GM10248 (cell line): Measurements from ENCODE around the gene CEBPB.
A peak's percentile ranks its signal among the peaks of the same experiment; 100 is the strongest.
"Not testable (repeated sequence)": the region's sequence is repeated elsewhere in the genome, so short reads cannot be mapped to it uniquely, and the experiment has no call there.

Source experiments
- CTCF ChIA-PET: fragments of 300-600 bp; sonication (Branson Sonifier 250); formaldehyde crosslinking; extraction: SDS; loops from one replicate; lab custom pipeline; 2021; ENCODE audit warnings: antibody characterized with exemption; lab: Yijun Ruan, JAX
- POLR2A ChIA-PET: fragments of 350-650 bp; sonication (Branson Sonifier 250); formaldehyde crosslinking; extraction: SDS; loops from one replicate; lab custom pipeline; 2020; ENCODE audit warnings: antibody characterized with exemption; lab: Yijun Ruan, JAX
- DNase-seq: peaks from one replicate; pipeline ENCODE4 v3.0.0; 2012; ENCODE audit errors: extremely low spot score
- TF ChIP-seq, protein P1 (sequence below): IDR thresholded peaks from 2 replicates; pipeline ENCODE4 v1.5.1; 2012; ENCODE audit warnings: mild to moderate bottlenecking, low read depth; ENCODE audit errors: extremely low read depth, missing control alignments, control extremely low read depth

CEBPB gene

GRCh38 chr20:50153153-50153499 is 37.5 kb upstream of the CEBPB start:
- TF ChIP-seq, protein P1, sequence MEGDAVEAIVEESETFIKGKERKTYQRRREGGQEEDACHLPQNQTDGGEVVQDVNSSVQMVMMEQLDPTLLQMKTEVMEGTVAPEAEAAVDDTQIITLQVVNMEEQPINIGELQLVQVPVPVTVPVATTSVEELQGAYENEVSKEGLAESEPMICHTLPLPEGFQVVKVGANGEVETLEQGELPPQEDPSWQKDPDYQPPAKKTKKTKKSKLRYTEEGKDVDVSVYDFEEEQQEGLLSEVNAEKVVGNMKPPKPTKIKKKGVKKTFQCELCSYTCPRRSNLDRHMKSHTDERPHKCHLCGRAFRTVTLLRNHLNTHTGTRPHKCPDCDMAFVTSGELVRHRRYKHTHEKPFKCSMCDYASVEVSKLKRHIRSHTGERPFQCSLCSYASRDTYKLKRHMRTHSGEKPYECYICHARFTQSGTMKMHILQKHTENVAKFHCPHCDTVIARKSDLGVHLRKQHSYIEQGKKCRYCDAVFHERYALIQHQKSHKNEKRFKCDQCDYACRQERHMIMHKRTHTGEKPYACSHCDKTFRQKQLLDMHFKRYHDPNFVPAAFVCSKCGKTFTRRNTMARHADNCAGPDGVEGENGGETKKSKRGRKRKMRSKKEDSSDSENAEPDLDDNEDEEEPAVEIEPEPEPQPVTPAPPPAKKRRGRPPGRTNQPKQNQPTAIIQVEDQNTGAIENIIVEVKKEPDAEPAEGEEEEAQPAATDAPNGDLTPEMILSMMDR, result no peak
- POLR2A ChIA-PET, result interaction anchor here (0.6 to 1.4 kb wide), 4 partner anchors 13 to 185 kb away, joined by 3 to 5 read pairs (median 4); no protein-coding TSS in a partner anchor
- DNase-seq, result no peak
- CTCF ChIA-PET, result interaction anchor here (0.9 to 4.2 kb wide), 15 partner anchors 9 to 311 kb away, joined by 3 to 24 read pairs (median 9); no protein-coding TSS in a partner anchor

DNA sequence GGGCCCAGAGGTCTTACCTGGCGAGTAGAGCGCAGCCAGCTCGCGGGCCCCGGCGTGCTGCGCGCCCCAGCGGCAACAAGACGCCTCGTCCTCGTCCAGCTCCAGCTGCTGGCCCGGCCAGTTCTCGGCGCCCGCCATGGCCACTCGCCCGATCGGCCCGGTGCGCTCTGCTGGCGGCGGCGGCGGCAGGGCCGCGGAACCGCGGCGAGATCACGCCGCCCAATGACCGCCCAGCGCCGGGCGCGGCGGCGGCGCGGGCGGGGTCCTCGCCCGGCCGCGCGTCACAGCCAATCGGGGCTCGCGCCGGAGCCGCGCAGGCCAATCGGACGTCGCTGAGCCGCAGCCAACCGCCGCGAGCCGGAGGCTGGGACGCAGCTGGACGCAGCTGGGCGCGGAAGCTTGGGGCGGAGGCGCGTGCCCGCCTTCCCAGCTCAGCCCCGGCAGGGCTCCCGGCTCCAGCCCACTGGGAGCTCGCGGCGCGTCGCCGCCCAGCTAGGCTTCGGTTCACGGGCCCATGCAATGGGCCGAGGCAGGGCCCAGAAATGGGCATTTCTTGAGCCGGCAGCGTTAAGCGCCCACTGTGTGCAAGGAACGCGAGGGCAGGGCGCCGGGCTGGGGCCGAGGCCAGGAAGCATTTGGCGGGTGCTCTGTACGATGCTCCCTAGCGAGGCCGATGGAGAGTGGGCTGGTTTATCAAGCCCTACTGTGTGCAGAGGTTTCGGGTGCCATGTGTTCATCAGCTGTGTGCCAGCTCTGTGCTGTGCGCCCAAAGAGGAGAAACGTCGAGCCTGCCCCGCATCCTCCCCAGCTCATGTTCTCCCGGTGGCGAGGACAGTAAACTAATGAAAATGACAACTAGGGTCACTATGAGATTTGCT is 36.9 kb upstream of the CEBPB start, which contains the start of gene PEDS1:
TSS of gene PEDS1 (minus strand) at position 224 of the 878 bp plus-strand sequence. CDS start at position 138, 86 bp downstream.
- TF ChIP-seq, protein P1, result no peak
- POLR2A ChIA-PET, result interaction anchor here (0.7 to 1.4 kb wide), 4 partner anchors 12 to 47 kb away, joined by 3 to 5 read pairs (median 4); no protein-coding TSS in a partner anchor
- CTCF ChIA-PET, result interaction anchor here (1.0 to 4.2 kb wide), 14 partner anchors 10 to 310 kb away, joined by 3 to 24 read pairs (median 9); no protein-coding TSS in a partner anchor
- peak; percentile 99 for DNase-seq

DNA sequence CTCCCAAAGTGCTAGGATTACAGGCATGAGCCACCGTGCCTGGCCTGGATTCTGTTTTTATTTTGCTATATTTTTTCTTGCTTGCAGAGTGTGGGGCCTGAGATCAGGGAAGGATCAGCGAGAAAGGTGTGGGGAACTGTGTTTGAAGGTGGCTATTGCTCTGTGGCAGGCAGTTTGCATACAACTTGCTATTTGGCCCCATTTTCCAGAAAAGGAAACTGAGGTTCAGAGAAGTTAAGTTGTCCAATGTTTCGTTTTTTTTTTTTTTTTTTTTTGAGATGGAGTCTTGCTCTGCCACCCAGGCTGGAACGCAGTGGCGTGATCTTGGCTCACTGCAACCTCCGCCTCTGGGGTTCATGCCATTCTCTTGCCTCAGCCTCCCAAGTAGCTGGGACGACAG is 29.1 kb upstream of the CEBPB start:
- POLR2A ChIA-PET, result interaction anchor here (0.7 kb wide), 1 partner anchor 11 kb away, joined by 6 read pairs; no protein-coding TSS in a partner anchor
- CTCF ChIA-PET, result interaction anchor here (1.1 to 1.7 kb wide), 2 partner anchors 8 to 18 kb away, joined by 3 to 8 read pairs; no protein-coding TSS in a partner anchor

DNA sequence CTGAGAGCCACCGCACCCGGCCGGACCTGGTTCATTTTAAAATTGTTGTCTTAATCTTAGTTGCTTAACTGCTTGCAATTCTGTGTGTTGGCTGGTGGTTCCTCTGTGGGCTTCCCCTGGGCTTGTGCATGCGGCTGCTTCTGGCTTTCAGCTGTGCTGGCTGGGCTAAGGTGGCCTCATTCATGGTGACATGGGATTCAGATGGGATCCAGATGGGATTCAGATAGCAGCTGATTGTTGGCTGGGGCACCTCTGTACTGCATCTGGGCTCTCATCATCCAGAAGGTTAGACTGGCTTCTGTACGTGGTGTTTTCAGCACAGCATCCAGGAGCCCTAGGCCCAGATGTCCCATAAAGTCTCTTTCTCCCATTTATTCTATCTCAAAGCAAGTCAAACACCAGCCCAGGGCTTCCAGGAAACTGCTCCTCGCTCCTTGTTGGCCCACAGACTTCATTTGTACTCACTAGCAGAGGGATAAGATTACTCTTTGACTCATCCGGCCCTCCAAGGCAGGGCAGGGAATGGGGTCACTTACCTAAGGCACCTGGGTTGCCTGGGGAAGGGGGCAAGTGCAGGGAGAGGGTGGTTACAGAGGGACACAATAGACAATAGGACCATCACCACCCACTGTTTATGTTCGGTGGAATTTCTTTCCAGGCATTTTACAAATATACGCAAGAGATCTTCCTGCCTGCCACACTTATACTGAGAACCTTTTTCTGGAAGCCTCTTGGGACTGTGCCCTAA is 26.9 kb upstream of the CEBPB start:
- DNase-seq, result no peak
- CTCF ChIA-PET, result interaction anchor here (1.1 to 1.2 kb wide), 3 partner anchors 17 to 185 kb away, joined by 3 to 5 read pairs (median 3); no protein-coding TSS in a partner anchor
- POLR2A ChIA-PET, result no interaction called here
- TF ChIP-seq, protein P1, result no peak

More for the DNA sequence above, 29.1 kb upstream of the CEBPB start:
- DNase-seq, result not testable (repeated sequence)

- CTCF ChIA-PET, result interaction anchor here (0.7 to 5.5 kb wide), 12 partner anchors 8 to 298 kb away, joined by 3 to 47 read pairs (median 4); partner anchors contain the start of gene PEDS1
- DNase-seq, result peak; percentile 90
These were observed 24.7 kb upstream of the CEBPB start for GRCh38 chr20:50165684-50166554.

More at GRCh38 chr20:50165684-50166554, 24.7 kb upstream of the CEBPB start:
- TF ChIP-seq, protein P1, result no peak
- POLR2A ChIA-PET, result interaction anchor here (0.8 to 1.1 kb wide), 3 partner anchors 12 to 361 kb away, joined by 3 to 5 read pairs (median 3); partner anchors contain the start of gene PEDS1
